K562 (cell line): ENCODE data around the gene EZH2. TPM values are rescaled to one million over a fixed set of nuclear protein-coding genes. Genes with fewer than 3 reads are reported as not detected.

Experiments used
- GTF2E2 ChIP-seq: fragments of 200-800 bp; sonication (Bioruptor generic); IDR thresholded peaks from 2 replicates; pipeline ENCODE4 v1.6.1; 2016; ENCODE audit warnings: missing genetic modification characterization, missing compliant biosample characterization
- HINFP ChIP-seq: fragments of 450-650 bp; conservative IDR thresholded peaks from 2 replicates; pipeline ENCODE4 v1.6.1; 2016; ENCODE audit warnings: missing genetic modification characterization, low read depth, mild to moderate bottlenecking, control low read depth, missing compliant biosample characterization
- JUN ChIP-seq, 2 experiments: sonication (generic) in 1 of 2; formaldehyde crosslinking in 1 of 2; IDR thresholded peaks; 2 replicates each; pipeline versions ENCODE4 v1.6.1 to v1.8.0; 2012 to 2022; ENCODE audit warnings: borderline replicate concordance in 2 of 2, mild to moderate bottlenecking in 2 of 2, improper control_type of control experiment in 1 of 2, low read depth in 1 of 2, low read length in 1 of 2, missing genetic modification reagents in 1 of 2
- JUNB ChIP-seq: fragments of 450-650 bp; formaldehyde crosslinking; conservative IDR thresholded peaks from 2 replicates; pipeline ENCODE4 v1.4.0; 2020; ENCODE audit warnings: mild to moderate bottlenecking
- MED1 ChIP-seq: sonication (generic); formaldehyde crosslinking; IDR thresholded peaks from 2 replicates; pipeline ENCODE4 v1.8.1; 2023; ENCODE audit warnings: missing genetic modification reagents, borderline replicate concordance
- NFRKB ChIP-seq: fragments of 450-650 bp; IDR thresholded peaks from 2 replicates; pipeline ENCODE4 v1.6.1; 2016; ENCODE audit warnings: low read depth
- NFXL1 ChIP-seq: fragments of 450-650 bp; formaldehyde crosslinking; IDR thresholded peaks from 2 replicates; pipeline ENCODE4 v1.4.0; 2021; ENCODE audit warnings: mild to moderate bottlenecking
- PBX2 ChIP-seq, 2 experiments: IDR thresholded peaks in 1 of 2; conservative IDR thresholded peaks in 1 of 2; 2 replicates each; pipeline ENCODE4 v1.6.1; 2016; ENCODE audit warnings: low read depth in 2 of 2, mild to moderate bottlenecking in 1 of 2, missing compliant biosample characterization in 1 of 2, missing genetic modification characterization in 1 of 2, moderate library complexity in 1 of 2
- RBBP5 ChIP-seq: fragments of 200-600 bp; sonication (generic); IDR thresholded peaks from 2 replicates; pipeline ENCODE4 v1.6.1; 2012; ENCODE audit warnings: borderline replicate concordance, mild to moderate bottlenecking, low read length, control low read depth, inconsistent platforms; ENCODE audit not compliant: insufficient read depth, poor library complexity, severe bottlenecking
- SMAD1 ChIP-seq: fragments of 150-350 bp; IDR thresholded peaks from 2 replicates; pipeline ENCODE4 v1.6.1; 2014; ENCODE audit warnings: low read length, low read depth; ENCODE audit not compliant: partially characterized antibody
- ZFX ChIP-seq: sonication (generic); formaldehyde crosslinking; IDR thresholded peaks from 2 replicates; pipeline ENCODE4 v1.8.0; 2022; ENCODE audit warnings: mild to moderate bottlenecking, missing genetic modification reagents, moderate library complexity
- ZNF263 ChIP-seq: sonication (generic); formaldehyde crosslinking; IDR thresholded peaks from 2 replicates; pipeline ENCODE4 v1.8.0; 2022; ENCODE audit warnings: mild to moderate bottlenecking, missing genetic modification reagents, borderline replicate concordance
- ZNF586 ChIP-seq: fragments of 450-650 bp; formaldehyde crosslinking; conservative IDR thresholded peaks from 2 replicates; pipeline ENCODE4 v1.4.0; 2020; ENCODE audit warnings: mild to moderate bottlenecking, moderate library complexity
- ZNF639 ChIP-seq, 2 experiments: fragments of 200-800 bp in 1 of 2; sonication (Bioruptor generic) in 1 of 2; sonication (generic) in 1 of 2; formaldehyde crosslinking in 1 of 2; IDR thresholded peaks in 1 of 2; conservative IDR thresholded peaks in 1 of 2; 2 replicates each; pipeline versions ENCODE4 v1.5.0 to v1.6.1; 2016 to 2020; ENCODE audit warnings: missing compliant biosample characterization in 1 of 2, missing genetic modification characterization in 1 of 2, missing genetic modification reagents in 1 of 2
- ZNF740 ChIP-seq, 3 experiments: fragments of 200-800 bp in 1 of 3; sonication (Bioruptor generic) in 1 of 3; sonication (generic) in 1 of 3; formaldehyde crosslinking in 1 of 3; IDR thresholded peaks; 2 replicates each; pipeline versions ENCODE4 v1.6.1 to v1.8.0; 2016 to 2022; ENCODE audit warnings: mild to moderate bottlenecking in 2 of 3, missing compliant biosample characterization in 2 of 3, missing genetic modification characterization in 2 of 3, missing genetic modification reagents in 1 of 3
- ZNF75A ChIP-seq: fragments of 450-650 bp; formaldehyde crosslinking; IDR thresholded peaks from 2 replicates; pipeline ENCODE4 v1.4.0; 2020; ENCODE audit warnings: mild to moderate bottlenecking
- polyA plus RNA-seq, 8 experiments: library from polyadenylated mRNA; depleted of rRNA in 4 of 8; stranded (reverse) in 5 of 8; unstranded in 3 of 8; fragments of >200 nt; fragmentation: Nextera tagmentation in 2 of 8; fragmentation: Illumina TruSeq in 1 of 8; extraction: Ambion mirVana in 2 of 8; extraction: Trizol in 1 of 8; gene quantifications; 2 replicates each; pipeline versions ENCODE4 v1.2.1 to v1.2.3, GENCODE V29; 2011 to 2014; ENCODE audit warnings: inconsistent platforms in 1 of 8, missing spikeins in 1 of 8
- total RNA-seq, 7 experiments: library from RNA; depleted of rRNA in 6 of 7; stranded (reverse); fragments of >200 nt in 6 of 7; fragmentation: Illumina TruSeq in 2 of 7; extraction: Trizol in 2 of 7; gene quantifications; 2 replicates each; pipeline versions ENCODE4 v1.2.1 to v1.2.3, GENCODE V29; 2011 to 2021; ENCODE audit warnings: low replicate concordance in 1 of 7
- TF ChIP-seq, protein P1 (sequence below): fragments of 250-450 bp; sonication (Bioruptor Pico); IDR thresholded peaks from 2 replicates; pipeline ENCODE4 v1.8.0; 2021; ENCODE audit warnings: moderate library complexity, mild to moderate bottlenecking, inconsistent platforms

Gene EZH2
- total and polyA plus RNA-seq, 9 of the 15 experiments (the other 6 are each of a cell fraction or from before 2014, with no cell fraction given) = 48.7 to 175 (median 98.6) TPM

GRCh38 chr7:148884299-148885022 is 370 bp upstream of the EZH2 start (continued):
- TF ChIP-seq PBX2 (CRISPR knock-in tag; IDR thresholded peaks at IDR 0.05; ENCODE audit: low read depth) (no peak), PBX2 (tag; conservative IDR thresholded peaks at IDR 0.05; ENCODE audit: low read depth) (no peak), RBBP5 (peak; percentile 54), ZNF740 (CRISPR knock-in tag; IDR thresholded peaks at IDR 0.05) (peak; percentile 99), ZNF740 (tag; IDR thresholded peaks at IDR 0.05) (peak in 1 of 2 experiments; percentile 94; a peak in 2 of 4 replicates), MED1 (CRISPR knock-in tag) (peak; percentile 93), NFXL1 (CRISPR knock-in tag) (no peak), JUNB (CRISPR knock-in tag) (no peak), GTF2E2 (tag) (peak; percentile 94; the same call in 1 of the 2 replicates), ZNF639 (CRISPR knock-in tag; conservative IDR thresholded peaks at IDR 0.05 in 1 of 2, IDR thresholded peaks at IDR 0.05 in 1 of 2) (peak in 1 of 2 experiments; percentile 98; a peak in 2 of 4 replicates), HINFP (no peak), JUN (IDR thresholded peaks at IDR 0.05; ENCODE audit: borderline replicate concordance, low read depth, low read length) (peak; percentile 46; the same call in 1 of the 2 replicates), JUN (CRISPR knock-in tag; IDR thresholded peaks at IDR 0.05; ENCODE audit: borderline replicate concordance) (peak; percentile 86; the same call in 1 of the 2 replicates), NFRKB (no peak), ZFX (CRISPR knock-in tag) (peak; percentile 91), ZNF75A (no peak), ZNF586 (no peak), ZNF263 (peak; percentile 76; the same call in 1 of the 2 replicates), SMAD1 (peak; percentile 12)
- TF ChIP-seq, protein P1, sequence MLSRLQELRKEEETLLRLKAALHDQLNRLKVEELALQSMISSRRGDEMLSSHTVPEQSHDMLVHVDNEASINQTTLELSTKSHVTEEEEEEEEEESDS (CRISPR knock-in tag) = no peak
